ENCODE data around the gene MEIS3.
"Not testable (repeated sequence)": the region's sequence is repeated elsewhere in the genome, so short reads cannot be mapped to it uniquely, and the experiment has no call there.

Gene MEIS3

DNA sequence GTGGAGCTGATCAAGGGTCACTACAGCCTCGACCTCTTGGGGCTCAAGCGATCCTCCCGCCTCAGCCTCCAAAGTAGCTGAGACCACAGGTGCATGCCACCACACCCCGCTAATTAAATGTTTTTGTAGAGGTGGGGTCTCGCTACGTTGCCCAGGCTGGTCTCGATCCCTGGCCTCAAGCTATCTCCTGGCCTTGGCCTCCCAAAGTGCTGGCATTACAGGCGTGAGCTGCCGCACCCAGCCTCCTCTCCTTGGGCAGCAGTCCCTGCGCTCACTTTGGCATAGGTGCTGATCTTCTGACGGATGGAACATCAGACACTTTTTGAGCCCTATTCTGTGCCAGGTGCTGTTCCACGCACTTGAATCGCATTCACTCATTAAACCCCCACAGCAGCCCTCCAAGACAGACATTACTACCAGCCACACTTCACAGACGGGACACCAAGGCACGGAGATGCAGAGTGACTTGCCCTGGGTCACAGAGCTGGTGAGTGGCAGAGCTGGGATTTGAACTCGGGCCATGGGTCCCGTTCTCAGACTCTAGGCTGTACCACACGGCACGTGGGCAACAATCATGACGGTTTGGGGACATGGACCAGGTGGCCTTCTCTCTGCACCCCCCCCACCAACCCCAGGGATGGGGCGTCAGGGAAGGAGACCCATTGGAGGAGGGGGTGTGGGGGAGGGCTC is 3.2 kb downstream of the MEIS3 start:
- no peak for DNase-seq (ENCODE audit: low spot score)

DNA sequence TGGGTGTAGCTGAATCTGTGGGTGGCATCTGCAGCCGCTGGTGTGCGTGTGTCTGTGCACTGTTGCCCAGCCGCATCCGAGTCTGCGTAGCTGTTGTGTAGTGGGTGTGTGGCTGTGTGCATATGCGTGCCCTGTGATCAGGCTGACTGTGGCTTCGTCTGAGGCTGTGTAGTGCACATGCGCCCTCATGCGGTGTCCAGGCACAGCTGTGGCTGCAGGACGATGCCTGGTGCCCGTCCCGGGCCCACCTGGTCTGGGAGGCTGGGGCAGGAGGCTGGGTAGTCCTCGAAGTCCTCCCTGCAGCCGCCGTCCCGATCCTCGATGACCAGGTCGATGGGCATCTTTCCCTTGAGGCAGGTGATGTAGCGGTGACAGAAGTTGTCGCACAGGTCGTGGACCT is 4.9 kb downstream of the MEIS3 start:
- DNase-seq (ENCODE audit: low spot score): no peak

DNA sequence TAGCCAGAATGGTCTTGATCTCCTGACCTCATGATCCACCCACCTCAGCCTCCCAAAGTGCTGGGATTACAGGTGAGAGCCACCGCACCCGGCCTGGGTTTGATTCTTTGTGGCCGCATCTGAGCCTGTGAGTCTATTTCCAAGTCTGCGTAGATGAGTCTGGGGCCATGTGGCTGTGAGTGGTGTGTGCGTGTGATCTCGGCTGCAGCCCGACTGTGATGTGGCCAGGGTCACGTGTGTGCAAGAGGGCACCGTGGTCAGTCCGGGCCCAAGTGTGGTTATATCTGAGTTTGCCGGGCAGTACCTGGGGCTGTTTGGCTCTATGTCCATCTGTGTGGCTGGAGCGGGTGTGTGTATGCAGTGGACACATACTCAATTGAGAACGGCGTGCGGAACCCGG is 5.4 kb downstream of the MEIS3 start:
- no peak for DNase-seq (ENCODE audit: low spot score)

DNA sequence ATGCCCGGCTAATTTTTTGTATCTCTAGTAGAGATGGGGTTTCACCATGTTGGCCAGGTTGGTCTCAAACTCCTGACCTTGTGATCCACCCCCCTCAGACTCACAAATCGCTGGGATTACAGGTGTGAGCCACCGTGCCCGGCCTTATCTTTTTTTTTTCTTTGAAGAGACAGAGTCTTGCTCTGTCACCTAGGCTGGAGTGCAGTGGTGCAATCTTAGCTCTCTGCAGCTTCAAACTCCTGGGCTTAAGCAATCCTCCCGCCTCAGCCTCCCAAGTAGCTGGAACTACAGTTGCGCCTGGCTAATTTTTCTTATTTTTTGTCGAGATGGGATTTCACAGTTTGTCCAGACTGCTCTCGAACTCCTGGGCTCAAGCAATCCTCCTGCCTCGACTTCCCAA is 7.6 kb downstream of the MEIS3 start:
- DNase-seq (ENCODE audit: low spot score): not testable (repeated sequence)

DNA sequence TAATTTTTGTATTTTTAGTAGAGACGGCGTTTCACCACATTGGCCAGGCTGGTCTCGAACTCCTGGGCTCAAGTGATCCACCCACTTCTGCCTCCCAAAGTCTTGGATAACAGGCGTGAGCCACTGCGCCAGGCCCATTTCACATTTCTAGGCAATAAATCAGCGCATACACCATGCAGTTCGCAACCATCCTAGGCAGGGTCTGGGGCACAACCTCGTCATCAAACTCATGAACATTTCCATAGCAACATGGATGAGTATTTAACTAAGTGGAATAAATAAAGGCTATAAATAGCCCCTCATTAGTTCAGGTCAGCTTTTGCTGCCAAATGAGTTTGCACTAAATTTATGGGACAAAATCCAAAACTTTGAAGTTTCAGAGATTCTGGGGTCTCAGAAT is 8.2 kb downstream of the MEIS3 start:
- no peak for DNase-seq (ENCODE audit: low spot score)

DNA sequence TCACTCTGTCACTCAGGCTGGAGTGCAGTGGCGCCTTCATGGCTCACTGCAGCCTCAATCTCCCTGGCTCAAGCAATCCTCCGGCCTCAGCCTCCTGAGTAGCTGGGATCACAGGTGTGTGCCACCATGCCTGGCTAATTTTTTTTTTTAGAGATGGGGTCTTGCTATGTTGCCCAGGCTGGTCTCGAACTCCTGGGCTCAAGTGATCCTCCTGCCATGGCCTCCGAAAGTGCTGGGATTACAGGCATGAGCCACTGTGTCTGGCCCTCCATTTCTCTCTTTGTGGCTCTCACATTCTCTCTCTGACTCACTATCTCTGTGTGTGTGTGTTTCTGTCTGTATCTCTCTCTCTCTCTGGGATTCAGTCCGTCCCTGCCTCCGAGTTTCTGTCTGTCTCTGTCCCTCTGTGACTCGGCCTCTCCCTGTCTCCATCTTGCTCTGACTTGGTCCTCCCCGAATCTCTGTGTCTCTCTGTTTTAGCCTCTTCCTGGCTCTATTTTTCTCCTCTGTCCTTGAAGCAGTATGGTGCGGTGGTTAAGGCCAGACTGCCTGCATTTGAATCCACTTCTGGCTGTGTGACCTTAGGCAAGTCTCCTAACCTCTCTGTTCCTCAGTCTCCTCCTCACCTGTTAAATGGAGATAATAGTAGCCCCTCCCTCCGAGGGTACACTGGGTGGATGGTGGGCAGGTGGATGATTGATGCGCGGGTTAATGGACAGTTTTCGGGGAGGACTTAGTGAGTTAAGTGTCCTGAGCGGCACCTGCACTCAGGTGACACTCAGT is 11.0 kb downstream of the MEIS3 start:
- DNase-seq (ENCODE audit: low spot score): no peak

DNA sequence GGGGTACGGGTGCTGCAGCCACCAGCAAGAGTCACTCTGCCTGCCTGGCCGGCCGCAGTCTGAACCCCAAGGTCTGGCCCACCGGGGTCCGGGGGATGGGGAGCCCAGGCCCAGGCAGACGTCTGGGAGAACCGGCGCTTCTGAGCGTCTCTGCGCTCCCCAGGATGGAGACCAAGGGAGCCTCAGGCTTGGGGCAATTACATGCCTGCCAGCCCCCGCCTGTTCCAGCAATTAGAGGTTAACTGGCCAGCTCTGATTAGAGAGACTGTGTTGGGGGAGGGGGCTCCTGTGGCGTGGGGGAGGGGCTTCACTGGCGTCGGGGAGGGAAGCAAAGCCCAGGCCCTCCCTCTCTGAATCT is 11.9 kb downstream of the MEIS3 start:
- DNase-seq (ENCODE audit: low spot score): no peak

DNA sequence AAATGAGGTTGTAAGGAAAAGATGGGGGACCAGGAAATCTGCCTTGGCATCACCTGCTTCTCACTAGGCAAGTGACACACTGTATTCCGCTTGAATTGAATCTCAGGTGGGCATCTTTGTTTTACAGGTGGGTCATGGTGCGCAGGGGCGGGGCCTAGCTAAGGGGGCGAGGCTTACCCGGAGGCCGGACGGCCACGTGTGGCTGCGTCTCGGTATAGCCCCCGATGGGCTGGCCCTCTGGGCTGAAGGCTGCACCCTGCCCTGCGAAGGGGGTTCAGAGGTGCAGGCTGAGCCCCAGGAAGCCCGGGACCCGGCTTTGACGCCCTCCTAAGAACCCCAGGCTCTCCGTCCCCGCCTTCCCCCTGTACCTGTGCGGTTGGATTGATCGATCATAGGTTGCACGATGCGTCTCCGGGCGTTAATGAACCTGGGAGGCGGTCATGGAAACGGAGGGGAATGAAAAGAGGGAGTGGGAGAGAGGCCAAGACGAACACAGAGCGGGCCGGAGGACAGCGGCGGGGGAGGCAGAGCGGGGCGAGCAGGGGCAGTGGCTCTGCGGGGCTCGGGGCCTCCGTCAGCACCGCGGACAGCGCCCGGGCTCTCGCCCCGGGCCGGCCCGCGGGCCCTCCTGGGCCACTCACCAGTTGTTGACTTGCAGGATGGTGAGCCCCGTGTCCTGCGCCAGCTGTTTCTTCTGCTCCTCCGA is 12.5 kb downstream of the MEIS3 start:
- DNase-seq (ENCODE audit: low spot score): no peak

DNA sequence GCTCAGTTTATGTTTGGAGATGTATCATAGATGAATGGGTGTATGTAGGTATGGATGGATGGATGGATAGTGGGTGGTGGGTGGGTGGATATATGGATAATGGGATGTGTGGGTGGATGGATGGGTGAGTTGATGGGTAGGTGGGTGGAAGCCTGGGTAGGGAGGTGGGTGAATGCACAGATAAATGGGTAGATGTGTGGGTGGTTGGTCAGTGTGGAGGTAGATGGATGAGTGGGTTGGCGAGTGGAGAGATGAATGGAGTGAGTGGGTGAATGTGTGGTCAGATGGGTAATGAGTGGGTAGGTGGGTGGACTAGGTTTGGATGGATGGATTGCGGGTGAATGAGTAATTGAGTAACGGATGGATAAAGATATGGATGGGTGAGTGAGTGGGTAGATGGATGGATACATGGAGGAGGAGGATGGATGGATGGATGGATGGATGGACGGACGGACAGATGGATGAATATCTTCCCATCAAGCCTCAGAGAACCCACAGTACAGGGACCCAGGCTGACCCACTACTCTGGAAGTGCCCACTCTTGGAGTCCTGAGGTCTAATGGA is 13.4 kb downstream of the MEIS3 start:
- no peak for DNase-seq (ENCODE audit: low spot score)

DNA sequence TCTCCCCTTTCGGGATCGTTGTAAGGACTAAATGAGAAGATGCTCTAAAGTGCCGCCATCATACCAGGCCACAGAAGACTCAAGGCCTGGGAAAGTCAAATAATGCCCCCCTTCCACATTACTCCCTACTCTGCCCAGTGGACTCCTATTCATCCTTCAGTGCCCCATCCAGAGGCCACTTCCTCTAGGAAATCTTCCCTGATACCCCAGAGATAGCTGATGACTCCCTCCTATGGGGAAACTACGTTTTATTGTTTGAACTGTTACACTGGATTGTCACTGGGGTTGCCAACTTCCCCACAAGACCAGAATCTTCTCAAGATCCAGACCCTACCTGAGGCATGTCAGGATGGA is 14.2 kb downstream of the MEIS3 start:
- no peak for DNase-seq (ENCODE audit: low spot score)

DNA sequence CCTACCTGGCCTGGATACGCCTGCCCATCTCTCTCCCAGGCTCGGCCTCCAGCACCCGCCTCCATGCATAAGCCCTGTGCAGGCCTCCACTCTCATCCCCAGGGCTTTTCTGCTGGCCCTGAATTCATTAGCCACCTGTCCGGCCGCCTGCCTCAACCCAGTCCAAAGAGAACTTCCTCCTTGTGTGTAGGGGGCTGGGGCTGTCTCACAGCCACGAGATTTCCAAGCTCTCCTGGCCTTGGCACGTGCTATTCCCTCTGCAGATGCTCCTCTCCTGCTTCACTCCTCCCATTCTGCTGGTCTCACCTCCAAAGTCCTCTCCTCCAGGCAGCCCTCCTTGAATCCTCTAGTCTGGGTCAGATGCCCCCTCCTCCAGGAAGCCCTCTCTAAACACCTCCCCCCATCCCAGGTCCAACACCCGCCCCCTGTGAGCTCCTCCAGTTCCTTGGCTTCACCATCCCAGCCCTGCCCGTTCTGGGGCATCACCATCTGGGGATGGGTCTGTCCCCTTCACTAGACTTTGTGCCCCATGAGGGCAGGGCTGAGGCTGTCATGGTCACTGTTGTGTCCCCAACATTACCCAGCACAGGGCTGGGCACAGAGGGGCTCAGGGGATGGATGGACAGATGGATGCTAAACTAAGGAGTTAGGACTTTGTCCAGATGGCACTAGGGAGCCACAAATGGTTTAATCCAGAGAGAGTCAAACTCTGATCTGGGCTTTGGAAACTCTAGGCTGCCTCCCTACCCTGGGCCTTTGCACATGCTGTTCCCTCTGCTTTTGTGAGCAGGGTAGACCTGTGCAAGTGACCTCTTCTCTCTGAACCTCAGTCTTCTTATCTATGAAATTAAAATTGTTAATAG is 14.8 kb downstream of the MEIS3 start:
- no peak for DNase-seq (ENCODE audit: low spot score)

DNA sequence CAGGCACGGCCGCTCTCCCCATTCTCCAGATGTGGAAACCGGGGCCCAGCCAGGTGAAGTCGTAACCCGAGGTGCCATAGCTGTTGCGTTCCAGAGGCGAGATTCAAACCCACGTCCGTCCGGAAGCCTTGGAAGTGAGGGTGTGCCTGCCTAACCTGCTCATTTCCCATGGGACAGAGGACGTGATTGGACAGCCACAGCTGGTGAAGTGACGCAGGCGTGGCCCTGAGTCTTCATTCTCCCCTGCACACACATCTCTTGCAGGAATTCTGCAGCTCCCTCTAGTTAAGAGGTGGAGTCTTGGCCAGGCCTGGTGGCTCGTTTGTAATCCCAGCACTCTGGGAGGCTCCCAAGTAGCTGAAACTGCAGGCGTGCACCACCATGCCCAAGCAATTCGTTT is 16.8 kb downstream of the MEIS3 start:
- DNase-seq (ENCODE audit: low spot score): no peak

DNA sequence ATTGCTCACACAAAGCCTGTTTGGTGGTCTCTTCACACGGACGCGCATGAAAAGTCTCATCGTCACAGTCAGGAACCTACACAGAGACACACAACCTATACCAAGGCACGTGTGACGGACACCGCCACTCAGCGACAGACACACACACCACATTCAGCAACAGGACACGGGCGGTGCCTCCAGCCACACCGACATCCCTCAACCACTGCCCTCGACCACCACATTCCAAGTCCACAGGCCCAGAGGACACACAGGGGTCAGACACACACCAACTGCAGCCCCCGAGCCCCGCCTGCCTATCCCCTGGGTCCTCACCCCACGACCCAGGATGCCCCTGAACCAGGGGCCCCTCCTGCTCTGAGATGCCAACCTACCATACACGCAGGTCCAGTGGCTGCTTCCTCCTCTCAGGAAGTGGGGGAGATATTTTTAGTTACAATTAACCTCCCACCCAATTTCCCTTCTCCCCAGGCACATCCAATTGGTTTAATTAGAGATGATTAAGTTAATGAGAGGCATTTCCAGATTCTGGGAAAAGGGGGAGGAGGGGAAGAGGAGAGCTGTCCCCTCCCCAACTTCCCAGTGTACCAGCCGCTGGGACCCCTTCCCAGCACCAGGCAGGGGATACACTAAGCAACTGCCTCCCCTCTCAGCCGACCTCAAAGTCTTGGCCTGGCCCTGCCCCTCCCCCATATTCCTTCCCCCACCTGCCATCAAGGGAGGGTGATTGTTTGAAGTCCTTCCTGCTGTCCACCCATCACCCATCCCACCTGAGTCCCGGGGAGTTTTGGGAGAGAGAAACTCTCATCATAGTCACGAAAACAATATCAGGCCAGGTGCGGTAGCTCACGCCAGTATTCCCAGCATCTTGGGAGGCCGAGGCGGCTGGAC is 20.4 kb downstream of the MEIS3 start:
- DNase-seq (ENCODE audit: low spot score): no peak

DNA sequence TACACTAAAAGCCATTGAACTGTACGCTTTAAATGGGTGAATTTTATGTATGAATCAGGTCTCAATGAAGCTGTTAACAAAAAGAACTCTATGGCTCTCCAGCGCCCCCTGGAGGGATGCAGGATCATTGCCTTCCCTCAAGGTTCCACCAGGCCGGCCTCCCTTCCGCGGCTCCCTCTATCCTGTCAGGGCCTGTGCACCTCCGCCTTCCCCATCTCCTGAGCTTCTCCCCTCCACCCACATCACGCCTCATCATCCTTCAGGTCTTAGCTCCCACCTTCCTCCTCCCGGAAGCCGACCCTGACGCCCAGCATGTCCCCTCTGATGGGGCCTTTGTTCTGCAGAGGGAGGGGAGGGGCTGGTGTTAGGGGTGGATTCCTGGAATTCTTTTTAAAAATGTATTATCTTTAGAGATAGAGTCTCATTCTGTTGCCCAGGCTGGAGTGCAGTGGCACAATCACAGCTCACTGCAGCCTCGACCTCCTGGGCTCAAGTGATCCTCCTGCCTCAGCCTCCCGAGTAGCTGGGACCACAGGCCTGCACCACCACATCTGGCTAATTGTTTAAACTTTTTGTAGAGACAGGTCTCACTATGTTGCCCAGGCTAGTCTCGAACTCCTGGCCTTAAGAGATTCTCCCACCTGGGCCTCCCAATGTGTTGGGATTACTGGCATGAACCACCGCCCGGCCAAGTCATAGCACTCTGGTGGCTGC is 27.7 kb downstream of the MEIS3 start:
- DNase-seq (ENCODE audit: low spot score): peak; percentile 58

DNA sequence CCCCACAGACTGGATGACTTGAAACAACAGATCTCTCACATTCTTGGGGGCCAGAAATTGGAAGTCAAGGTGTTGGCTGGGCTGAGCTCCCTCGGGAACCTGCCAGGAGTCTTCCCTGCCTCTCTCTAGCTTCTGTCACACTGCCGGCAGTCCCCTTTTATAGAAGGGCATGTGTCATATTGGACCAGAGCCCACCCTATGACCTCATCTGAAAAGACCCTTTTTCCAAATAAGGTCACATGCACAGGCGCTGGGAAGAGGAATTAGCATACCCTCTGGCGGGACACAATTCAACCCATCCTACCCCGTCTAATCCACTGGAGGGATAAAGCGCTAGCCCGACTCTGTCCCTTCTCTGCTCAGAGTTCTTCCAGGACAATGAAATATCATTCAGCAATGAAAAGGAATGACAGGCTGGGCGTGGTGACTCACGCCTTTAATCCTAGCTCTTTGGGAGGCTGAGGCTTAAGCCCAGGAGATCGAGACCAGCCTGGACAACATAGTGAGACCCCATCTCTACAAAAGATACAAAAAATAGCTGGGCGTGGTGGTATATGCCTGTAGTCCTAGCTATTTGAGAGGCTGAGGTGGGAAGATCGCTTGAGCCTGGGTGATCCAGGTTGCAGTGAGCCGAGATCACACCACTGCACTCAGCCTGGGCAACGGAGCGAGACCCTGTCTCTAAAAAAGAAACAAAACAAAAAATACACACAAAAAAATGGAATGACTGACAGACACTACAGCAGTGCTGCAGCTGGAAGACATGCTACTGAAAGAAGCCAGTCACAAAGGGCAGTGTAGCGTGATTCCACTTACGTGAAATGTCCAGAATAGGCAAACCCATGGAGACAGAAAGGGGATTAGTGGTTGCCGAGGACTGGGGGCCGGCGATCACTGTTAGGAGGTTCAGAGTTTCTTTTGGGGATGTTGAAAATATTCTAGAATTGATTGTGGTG is 28.5 kb downstream of the MEIS3 start:
- no peak for DNase-seq (ENCODE audit: low spot score)

DNA sequence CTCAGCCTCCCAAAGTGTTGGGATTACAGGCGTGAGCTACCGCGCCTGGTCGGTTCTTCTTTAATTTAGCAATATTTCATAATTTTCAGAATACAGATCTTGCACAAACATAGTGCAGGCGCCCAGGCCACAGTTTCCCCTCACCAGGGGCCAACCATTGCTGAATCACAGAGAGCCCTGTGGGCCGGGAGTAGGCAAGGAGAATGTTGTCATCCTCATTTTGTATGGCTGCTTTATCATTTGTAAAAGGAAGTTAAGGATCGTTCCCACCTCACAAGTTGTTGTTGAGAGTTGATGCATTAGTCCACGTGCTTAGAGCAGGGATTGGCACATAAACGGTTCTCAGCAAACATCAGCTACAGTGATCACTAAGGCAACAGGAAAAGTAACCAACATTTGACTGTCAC is 30.2 kb downstream of the MEIS3 start:
- DNase-seq (ENCODE audit: low spot score): no peak

DNA sequence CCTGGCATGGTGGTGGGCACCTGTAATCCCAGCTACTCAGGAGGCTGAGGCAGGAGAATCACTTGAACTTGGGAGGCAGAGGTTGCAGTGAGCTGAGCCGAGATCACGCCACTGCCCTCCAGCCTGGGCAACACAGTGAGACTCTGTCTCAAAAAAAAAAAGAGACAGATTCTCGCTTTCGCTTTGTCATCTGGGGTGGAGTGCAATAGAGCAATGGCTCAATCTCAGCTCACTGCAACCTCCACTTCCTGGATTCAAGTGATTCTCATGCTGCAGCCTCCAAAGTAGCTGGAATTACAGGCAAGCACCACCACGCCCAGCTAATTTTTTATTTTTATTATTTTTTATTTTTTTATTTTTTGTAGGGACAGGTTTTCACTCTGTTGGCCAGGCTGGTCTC is 30.6 kb downstream of the MEIS3 start:
- not testable (repeated sequence) for DNase-seq (ENCODE audit: low spot score)

DNA sequence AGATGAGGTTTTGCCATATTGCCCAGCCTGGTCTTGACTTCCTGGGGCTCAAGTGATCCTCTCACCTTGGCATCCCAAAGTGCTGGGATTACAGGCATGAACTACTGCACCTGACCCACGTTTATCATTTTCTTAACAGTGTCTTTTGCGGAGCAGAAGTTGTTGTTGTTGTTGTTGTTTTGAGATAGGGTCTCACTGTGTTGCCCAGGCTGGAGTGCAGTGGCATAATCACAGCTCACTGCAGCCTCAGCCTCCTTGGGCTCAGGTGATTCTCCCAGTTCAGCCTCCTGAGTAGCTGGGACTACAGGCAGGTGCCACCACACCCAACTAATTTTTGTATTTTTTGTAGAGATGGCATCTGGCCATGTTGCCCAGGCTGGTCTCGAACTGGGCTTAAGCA is 31.7 kb downstream of the MEIS3 start:
- not testable (repeated sequence) for DNase-seq (ENCODE audit: low spot score)

DNA sequence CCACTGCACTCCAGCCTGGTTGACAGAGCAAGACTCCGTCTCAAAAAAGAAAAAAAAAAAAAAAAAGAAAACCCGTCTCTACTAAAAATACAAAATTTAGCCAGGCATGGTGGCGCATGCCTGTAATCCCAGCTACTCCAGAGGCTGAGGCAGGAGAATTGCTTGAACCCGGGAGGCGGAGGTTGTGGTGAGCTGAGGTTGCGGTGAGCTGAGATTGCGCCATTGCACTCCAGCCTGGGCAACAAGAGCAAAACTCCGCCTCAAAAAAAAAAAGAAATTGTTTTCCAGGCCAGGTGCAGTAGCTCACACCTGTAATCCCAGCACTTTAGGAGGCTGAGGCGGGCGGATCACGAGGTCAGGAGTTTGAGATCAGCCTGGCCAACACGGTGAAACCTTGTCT is 32.7 kb downstream of the MEIS3 start:
- DNase-seq (ENCODE audit: low spot score): not testable (repeated sequence)

All from COLO829 (cell line).